ENCODE results near the gene CPED1.

The CPED1 gene

DNA sequence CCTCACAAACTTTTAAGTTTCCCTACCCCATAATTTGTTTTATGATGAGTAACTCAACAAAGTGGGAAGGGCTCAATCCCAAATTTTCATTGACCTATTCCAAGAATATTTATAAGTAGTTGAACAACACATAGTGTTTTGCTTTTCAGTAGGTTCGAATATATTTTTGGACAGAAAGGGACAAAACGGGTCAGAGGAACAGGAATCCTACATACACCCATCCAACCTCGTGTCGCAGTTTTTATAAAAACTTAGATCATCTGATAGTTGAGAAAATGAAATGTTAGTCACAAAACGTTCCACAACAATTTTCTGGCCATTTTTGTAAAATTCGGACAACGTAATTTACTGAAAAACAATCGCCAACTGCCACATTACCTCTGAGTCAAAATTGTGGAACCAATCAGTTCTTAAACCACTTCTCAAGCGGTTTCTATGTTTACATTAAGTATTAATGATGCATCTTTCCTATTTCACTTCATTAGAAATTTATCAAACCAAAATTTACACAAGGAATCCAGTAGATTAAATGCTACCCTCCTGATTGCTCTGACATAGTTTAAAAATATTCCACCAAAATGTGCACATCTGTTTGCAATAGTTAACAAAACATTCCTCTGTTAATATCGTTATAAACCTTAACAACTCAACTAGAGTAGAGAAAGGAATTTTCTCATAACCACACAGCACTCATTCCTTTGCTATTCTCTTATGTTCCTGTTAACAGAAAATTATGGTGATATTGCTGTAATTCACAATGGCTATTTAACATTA lies 346.6 kb downstream of the CPED1 start:
- DNase-seq: no peak

DNA sequence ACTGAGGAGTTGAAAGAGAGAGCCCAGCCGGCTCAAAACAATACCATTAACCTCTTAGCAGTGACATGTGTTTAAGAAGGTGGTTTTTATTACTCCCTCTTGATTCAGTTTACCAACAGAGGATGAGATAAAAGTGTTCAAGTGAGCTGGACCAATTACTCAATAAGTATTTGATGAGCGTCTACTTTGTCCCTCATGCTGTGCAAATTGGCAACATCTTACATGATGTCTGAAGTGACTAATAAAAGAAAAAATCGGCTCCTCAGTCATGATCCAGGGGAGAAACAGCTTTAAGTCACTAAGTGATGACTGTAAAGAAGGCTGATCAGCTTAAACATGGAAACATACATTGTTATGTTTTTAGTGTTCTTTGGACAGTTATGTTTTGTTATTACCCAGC lies 348.1 kb downstream of the CPED1 start:
- DNase-seq: no peak

DNA sequence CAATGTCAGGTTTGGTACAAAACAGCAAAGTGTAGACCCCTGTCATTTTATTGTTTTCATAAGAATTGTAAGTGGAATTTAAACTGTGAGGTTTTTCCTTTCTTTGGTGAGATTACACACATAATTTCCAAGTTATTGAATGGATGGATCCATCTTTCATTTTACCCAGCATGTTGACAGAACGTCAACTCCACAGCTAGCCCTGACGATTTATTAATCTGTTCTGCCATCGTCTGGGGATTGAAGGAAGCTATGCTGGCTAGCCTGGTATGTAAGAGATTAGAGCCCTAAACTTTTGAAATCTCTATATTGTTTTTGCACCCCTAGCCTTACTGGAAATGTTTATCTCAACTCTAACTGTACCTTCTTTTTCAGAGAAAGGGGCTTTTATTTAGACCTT lies 348.9 kb downstream of the CPED1 start:
- DNase-seq: no peak

DNA sequence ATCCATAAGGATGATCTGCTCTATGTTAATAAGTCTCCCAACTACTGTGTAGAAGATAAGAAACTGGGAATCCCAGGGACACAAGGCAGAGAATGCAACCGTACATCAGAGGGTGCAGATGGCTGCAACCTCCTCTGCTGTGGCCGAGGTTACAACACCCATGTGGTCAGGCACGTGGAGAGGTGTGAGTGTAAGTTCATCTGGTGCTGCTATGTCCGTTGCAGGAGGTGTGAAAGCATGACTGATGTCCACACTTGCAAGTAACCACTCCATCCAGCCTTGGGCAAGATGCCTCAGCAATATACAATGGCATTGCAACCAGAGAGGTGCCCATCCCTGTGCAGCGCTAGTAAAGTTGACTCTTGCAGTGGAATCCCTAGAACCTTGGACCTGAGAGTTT lies 350.6 kb downstream of the CPED1 start:
- no peak for DNase-seq

DNA sequence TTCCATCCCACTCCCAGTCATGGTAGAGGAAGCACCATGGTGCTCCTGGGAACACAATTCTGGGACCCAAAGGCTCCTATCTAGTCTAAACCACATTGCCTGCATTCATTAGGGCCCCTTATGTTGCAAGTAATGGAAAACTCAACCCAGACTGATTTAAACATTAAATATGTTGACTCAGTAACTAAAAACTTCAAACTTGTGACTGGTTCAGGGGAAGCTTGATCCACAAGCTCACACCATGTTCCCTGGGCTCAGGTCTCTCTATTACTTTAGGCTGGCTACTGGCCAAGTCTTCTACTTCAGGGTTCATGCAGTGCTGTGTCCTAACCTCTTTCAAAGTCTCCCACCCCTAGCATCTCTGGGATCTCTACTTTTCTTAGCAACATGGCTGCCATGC lies 353.4 kb downstream of the CPED1 start:
- no peak for DNase-seq

DNA sequence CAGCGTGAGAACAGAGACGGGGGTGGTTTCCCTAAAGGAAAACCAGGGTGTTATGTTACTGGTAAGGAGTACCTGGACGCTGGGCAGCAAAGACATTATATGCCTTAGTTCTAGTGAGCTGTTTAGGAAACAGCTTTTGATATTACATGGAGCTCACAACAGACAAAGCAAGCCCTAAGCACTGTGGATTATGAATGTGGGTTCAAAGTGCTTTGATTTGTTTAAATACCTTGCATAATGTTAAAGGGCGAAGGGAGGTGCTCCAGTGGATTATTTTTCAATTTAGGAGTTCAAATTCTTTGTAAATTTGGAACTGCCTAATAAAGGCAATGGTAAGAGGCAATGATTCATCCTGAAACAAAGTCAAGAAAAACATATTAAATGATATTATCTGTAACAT lies 354.1 kb downstream of the CPED1 start:
- DNase-seq: no peak

DNA sequence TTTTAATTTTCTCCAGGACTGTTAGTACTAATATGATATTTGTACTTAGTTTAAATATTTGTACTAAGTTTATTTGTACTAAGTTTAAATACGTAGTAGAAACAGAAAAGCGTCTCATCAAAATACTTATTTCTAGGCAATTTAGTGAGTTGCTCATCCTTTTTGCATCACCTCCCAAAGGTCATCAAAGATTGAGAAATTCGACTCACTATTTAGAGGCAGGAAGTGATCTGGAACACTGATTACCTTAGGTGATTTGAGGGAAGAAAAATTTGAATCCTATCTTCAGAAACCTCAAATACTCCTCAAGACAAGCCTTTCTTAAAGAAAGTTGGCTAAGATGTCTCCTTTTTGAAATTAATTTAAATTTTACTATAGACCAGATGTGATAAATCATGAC lies 354.8 kb downstream of the CPED1 start:
- no peak for DNase-seq

DNA sequence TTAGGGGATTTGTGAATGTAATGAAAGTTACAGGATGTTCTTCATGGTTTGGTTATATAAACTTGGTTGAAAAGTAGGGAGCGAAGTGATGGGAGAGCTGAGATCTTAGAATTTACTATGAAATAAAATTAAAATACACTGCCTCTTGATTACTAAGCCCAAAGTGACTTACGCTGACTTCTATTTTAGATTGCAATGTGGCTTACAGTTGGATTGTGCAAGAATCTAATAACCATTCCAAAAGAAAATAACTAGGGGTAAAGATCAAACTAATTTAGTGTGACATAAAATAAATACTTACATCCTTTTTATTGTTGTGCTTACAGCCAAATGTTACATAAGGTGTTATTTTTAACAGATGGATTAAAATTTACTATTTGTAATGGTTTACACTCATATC lies 355.6 kb downstream of the CPED1 start:
- no peak for DNase-seq

DNA sequence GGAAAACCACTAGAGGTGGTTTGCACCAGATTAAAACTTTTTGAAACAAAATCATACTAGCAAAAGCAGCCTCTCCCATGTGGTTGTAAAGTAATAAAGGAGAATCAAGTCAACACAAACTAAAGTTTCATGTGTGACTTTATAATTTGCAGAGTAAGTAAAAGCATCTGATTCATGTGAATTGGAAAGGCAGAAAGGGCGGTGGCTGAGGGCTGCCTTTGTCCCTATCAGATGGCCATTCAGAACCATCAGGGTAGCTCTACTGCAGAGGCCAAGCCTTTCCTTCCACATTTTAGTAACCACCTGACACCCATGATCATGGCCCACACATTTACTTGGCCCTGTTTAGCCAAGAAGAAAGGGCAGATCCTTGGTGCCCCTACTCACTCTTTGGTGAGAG lies 356.0 kb downstream of the CPED1 start:
- DNase-seq: no peak
